ENCODE measurements around the gene EXTL1. TPM values are rescaled to one million over a fixed set of nuclear protein-coding genes. Genes with fewer than 3 reads are reported as not detected.

EXTL1 gene
- total RNA-seq, 1 experiment from 2014 or later: 0.15 TPM

GRCh38 chr1:26044971-26045721, 23.6 kb downstream of the EXTL1 start:
- no TSS peak for BruUV-seq (replicated peaks)
- H3K9me2 ChIP-seq (ENCODE audit: insufficient read depth): no peaks in the 10 kb centered on the region
- intact Hi-C loops (cut with micrococcal nuclease): no loop called here
- H3K9me3 ChIP-seq (ENCODE audit: control insufficient read depth in 1 of 2, insufficient read depth in 1 of 2, low read depth in 1 of 2, low read length in 2 of 2): no peaks in the 10 kb centered on the region
- no peaks in the 10 kb centered on the region for H3K36me3 ChIP-seq (ENCODE audit: control insufficient read depth in 1 of 2, insufficient read depth in 2 of 2, low read length in 2 of 2)
- ATAC-seq (no peak), DNase-seq (ENCODE audit: low read depth, low spot score) (no peak)
- no peak overlapping the region for H3K9ac ChIP-seq (ENCODE audit: low read length)
- H3K4me1 ChIP-seq (ENCODE audit: control insufficient read depth in 1 of 2, insufficient read depth in 2 of 2, low read length in 2 of 2): no peaks in the 10 kb centered on the region
- H3K4me3 ChIP-seq (replicated peaks in 1 of 2; ENCODE audit: low read depth in 1 of 2, low read length in 2 of 2): no peak overlapping the region
- H3K27me3 ChIP-seq (ENCODE audit: insufficient read depth, low read length): no peaks in the 10 kb centered on the region
- CTCF ChIA-PET: interaction anchor here (0.9 to 2.5 kb wide), 2 partner anchors 9 to 10 kb away, joined by 5 to 7 read pairs; no protein-coding TSS in a partner anchor
- RAD21 ChIA-PET (ENCODE audit: low non-redundant PET in 1 of 2, low total read pairs in 2 of 2, uncharacterized antibody in 2 of 2, unreplicated experiment in 2 of 2): no interaction called here
- TF ChIP-seq FOSL1 (IDR thresholded peaks at IDR 0.05; ENCODE audit: low read depth) (no peak), EGR1 (IDR thresholded peaks at IDR 0.05; ENCODE audit: low read depth) (no peak), CBX3 (IDR thresholded peaks at IDR 0.05; ENCODE audit: low read depth) (no peak), RAD21 (IDR thresholded peaks at IDR 0.05; ENCODE audit: low read depth) (no peak), ZNF274 (IDR thresholded peaks at IDR 0.05; ENCODE audit: low read depth, low read length) (no peak), SIN3A (IDR thresholded peaks at IDR 0.05; ENCODE audit: low read depth) (no peak), EZH2phosphoT487 (IDR thresholded peaks at IDR 0.05; ENCODE audit: borderline replicate concordance) (no peak), ELF1 (IDR thresholded peaks at IDR 0.05; ENCODE audit: borderline replicate concordance, low read depth) (no peak), EZH2 (IDR thresholded peaks at IDR 0.05) (no peak), CEBPB (IDR thresholded peaks at IDR 0.05; ENCODE audit: low read depth) (no peak), JUND (IDR thresholded peaks at IDR 0.05) (no peak), POLR2A (IDR thresholded peaks at IDR 0.05; ENCODE audit: borderline replicate concordance, extremely low read depth, insufficient read depth, insufficient read length) (no peak), ZFX (IDR thresholded peaks at IDR 0.05) (no peak), POLR2AphosphoS5 (IDR thresholded peaks at IDR 0.05; ENCODE audit: low read depth, low read length) (no peak), SP1 (IDR thresholded peaks at IDR 0.05; ENCODE audit: low read depth) (no peak)
- TF ChIP-seq, protein P1, sequence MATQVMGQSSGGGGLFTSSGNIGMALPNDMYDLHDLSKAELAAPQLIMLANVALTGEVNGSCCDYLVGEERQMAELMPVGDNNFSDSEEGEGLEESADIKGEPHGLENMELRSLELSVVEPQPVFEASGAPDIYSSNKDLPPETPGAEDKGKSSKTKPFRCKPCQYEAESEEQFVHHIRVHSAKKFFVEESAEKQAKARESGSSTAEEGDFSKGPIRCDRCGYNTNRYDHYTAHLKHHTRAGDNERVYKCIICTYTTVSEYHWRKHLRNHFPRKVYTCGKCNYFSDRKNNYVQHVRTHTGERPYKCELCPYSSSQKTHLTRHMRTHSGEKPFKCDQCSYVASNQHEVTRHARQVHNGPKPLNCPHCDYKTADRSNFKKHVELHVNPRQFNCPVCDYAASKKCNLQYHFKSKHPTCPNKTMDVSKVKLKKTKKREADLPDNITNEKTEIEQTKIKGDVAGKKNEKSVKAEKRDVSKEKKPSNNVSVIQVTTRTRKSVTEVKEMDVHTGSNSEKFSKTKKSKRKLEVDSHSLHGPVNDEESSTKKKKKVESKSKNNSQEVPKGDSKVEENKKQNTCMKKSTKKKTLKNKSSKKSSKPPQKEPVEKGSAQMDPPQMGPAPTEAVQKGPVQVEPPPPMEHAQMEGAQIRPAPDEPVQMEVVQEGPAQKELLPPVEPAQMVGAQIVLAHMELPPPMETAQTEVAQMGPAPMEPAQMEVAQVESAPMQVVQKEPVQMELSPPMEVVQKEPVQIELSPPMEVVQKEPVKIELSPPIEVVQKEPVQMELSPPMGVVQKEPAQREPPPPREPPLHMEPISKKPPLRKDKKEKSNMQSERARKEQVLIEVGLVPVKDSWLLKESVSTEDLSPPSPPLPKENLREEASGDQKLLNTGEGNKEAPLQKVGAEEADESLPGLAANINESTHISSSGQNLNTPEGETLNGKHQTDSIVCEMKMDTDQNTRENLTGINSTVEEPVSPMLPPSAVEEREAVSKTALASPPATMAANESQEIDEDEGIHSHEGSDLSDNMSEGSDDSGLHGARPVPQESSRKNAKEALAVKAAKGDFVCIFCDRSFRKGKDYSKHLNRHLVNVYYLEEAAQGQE (IDR thresholded peaks at IDR 0.05; ENCODE audit: low read depth): no peak
- TF ChIP-seq, protein P2, sequence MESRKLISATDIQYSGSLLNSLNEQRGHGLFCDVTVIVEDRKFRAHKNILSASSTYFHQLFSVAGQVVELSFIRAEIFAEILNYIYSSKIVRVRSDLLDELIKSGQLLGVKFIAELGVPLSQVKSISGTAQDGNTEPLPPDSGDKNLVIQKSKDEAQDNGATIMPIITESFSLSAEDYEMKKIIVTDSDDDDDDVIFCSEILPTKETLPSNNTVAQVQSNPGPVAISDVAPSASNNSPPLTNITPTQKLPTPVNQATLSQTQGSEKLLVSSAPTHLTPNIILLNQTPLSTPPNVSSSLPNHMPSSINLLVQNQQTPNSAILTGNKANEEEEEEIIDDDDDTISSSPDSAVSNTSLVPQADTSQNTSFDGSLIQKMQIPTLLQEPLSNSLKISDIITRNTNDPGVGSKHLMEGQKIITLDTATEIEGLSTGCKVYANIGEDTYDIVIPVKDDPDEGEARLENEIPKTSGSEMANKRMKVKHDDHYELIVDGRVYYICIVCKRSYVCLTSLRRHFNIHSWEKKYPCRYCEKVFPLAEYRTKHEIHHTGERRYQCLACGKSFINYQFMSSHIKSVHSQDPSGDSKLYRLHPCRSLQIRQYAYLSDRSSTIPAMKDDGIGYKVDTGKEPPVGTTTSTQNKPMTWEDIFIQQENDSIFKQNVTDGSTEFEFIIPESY (IDR thresholded peaks at IDR 0.05; ENCODE audit: extremely low read depth, insufficient replicate concordance, low read length): no peak
- TF ChIP-seq, protein P3, sequence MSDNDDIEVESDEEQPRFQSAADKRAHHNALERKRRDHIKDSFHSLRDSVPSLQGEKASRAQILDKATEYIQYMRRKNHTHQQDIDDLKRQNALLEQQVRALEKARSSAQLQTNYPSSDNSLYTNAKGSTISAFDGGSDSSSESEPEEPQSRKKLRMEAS (IDR thresholded peaks at IDR 0.05): no peak
- H3K79me2 ChIP-seq (ENCODE audit: insufficient read depth, low read length): no peaks in the 10 kb centered on the region
- H3K4me2 ChIP-seq (ENCODE audit: low read length): no peak overlapping the region
- no peak overlapping the region for H2AFZ ChIP-seq (ENCODE audit: low read depth, low read length, poor library complexity, severe bottlenecking)
- H3K27ac ChIP-seq (ENCODE audit: low read depth, low read length): no peak overlapping the region
- POLR2A ChIA-PET: no interaction called here
- no peaks in the 10 kb centered on the region for H4K20me1 ChIP-seq (ENCODE audit: insufficient read depth)
